ENCODE data around the gene ADGRB3.
A peak's percentile ranks its signal among the peaks of the same experiment; 100 is the strongest.

Gene ADGRB3

DNA sequence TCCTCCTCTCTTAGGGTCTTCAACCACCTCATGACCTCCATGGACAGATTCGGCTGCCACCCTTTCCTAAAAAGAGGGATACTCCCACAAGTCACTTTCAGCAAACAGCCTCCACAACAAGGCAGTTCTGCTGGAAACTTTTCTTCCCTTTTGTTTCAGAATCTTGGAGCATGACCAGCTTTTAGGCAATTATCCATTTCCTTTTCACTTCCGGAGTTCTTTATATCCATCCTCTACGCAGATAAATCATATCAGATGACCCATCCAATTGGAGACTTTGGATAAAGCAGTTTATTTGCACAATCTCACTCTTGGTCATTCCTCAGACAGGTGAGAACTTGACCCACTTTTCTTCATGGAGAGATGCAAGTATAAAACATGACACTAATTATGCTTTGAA lies 763.2 kb downstream of the ADGRB3 start:
- Histone ChIP-seq H3K27ac (replicated peaks; ENCODE audit: low read length) (no peak overlapping the region), H3K14ac (ENCODE audit: low read length) (no peak overlapping the region), H3K9me3 (replicated peaks in 1 of 2; ENCODE audit: control insufficient read depth in 2 of 2, insufficient read depth in 1 of 2, low read depth in 1 of 2, low read length in 2 of 2) (no peaks in the 10 kb centered on the region), H3K4ac (ENCODE audit: low read length) (no peak overlapping the region), H3K36me3 (replicated peaks in 1 of 2; ENCODE audit: control insufficient read depth in 2 of 2, insufficient read depth in 2 of 2, low read length in 2 of 2) (no peaks in the 10 kb centered on the region), H3K23ac (ENCODE audit: low read depth, low read length, poor library complexity) (no peak overlapping the region), H3K4me1 (ENCODE audit: control insufficient read depth in 2 of 2, insufficient read depth in 1 of 2, low read depth in 1 of 2, low read length in 2 of 2) (no peaks in the 10 kb centered on the region), H3K18ac (ENCODE audit: low read length) (no peak overlapping the region), H3K4me3 (ENCODE audit: low read length in 2 of 2) (no peak overlapping the region), H2BK120ac (ENCODE audit: low read depth, low read length) (no peak overlapping the region), H2BK12ac (ENCODE audit: low read length) (no peak overlapping the region), H4K8ac (ENCODE audit: low read depth, low read length) (no peak overlapping the region), H4K91ac (ENCODE audit: low read depth, low read length, poor library complexity) (no peak overlapping the region), H2AFZ (ENCODE audit: low read length) (no peak overlapping the region), H3K4me2 (ENCODE audit: insufficient read depth, low read length, poor library complexity, severe bottlenecking) (no peak overlapping the region), H3K27me3 (ENCODE audit: control insufficient read depth in 3 of 3, insufficient read depth in 3 of 3, low read depth in 1 of 3, low read length in 3 of 3) (no peaks in the 10 kb centered on the region), H3K9ac (ENCODE audit: low read depth, low read length, poor library complexity) (no peak overlapping the region), H3K79me1 (ENCODE audit: low read depth, low read length) (no peaks in the 10 kb centered on the region), H2BK5ac (ENCODE audit: low read length) (no peak overlapping the region), H2AK5ac (ENCODE audit: low read depth, low read length) (no peak overlapping the region), H2BK15ac (ENCODE audit: low read length) (no peak overlapping the region)
- no peak for DNase-seq (ENCODE audit: low spot score)
- no CpG with 5 or more reads among the region's 3 CpGs for WGBS, 2 donors (ENCODE audit: extremely low coverage in 2 of 2, insufficient read length in 2 of 2, insufficient replicate concordance in 1 of 2)

DNA sequence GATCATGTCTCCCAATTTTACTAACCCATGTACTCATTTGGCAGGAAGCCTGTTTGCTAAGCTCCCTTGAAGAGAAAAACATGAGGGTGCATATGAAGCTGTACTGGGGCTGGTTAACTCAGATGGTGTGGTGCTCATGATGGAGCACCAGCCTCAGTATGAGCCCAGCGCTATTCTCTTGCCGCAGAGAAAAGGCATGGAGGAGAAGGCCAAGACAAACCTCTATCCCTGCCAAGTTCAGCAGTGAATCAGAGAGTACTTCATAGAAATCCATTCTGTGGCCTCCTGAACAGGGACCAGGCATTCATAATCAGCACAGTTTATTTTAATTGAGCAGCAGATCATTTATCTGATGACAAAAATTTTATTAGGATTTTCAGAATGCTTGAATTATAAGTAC lies 763.6 kb downstream of the ADGRB3 start:
- H3K9ac ChIP-seq (ENCODE audit: low read depth, low read length, poor library complexity), result no peak overlapping the region
- H2BK120ac ChIP-seq (ENCODE audit: low read depth, low read length), result no peak overlapping the region
- H3K36me3 ChIP-seq (replicated peaks in 1 of 2; ENCODE audit: control insufficient read depth in 2 of 2, insufficient read depth in 2 of 2, low read length in 2 of 2), result no peaks in the 10 kb centered on the region
- H3K4me1 ChIP-seq (ENCODE audit: control insufficient read depth in 2 of 2, insufficient read depth in 1 of 2, low read depth in 1 of 2, low read length in 2 of 2), result no peaks in the 10 kb centered on the region
- H3K14ac ChIP-seq (ENCODE audit: low read length), result no peak overlapping the region
- H2AFZ ChIP-seq (ENCODE audit: low read length), result no peak overlapping the region
- H3K27ac ChIP-seq (replicated peaks; ENCODE audit: low read length), result no peak overlapping the region
- no peak overlapping the region for H3K4ac ChIP-seq (ENCODE audit: low read length)
- H3K4me3 ChIP-seq (ENCODE audit: low read length in 2 of 2), result no peak overlapping the region
- no peaks in the 10 kb centered on the region for H3K27me3 ChIP-seq (ENCODE audit: control insufficient read depth in 3 of 3, insufficient read depth in 3 of 3, low read depth in 1 of 3, low read length in 3 of 3)
- no peak overlapping the region for H2AK5ac ChIP-seq (ENCODE audit: low read depth, low read length)
- DNase-seq (ENCODE audit: low spot score), result no peak
- whole genome bisulfite sequencing, 2 donors (ENCODE audit: extremely low coverage in 2 of 2, insufficient read length in 2 of 2, insufficient replicate concordance in 1 of 2), result no CpG with 5 or more reads among the region's 2 CpGs
- H3K9me3 ChIP-seq (replicated peaks in 1 of 2; ENCODE audit: control insufficient read depth in 2 of 2, insufficient read depth in 1 of 2, low read depth in 1 of 2, low read length in 2 of 2), result no peaks in the 10 kb centered on the region
- H4K8ac ChIP-seq (ENCODE audit: low read depth, low read length), result no peak overlapping the region
- H2BK15ac ChIP-seq (ENCODE audit: low read length), result no peak overlapping the region
- no peak overlapping the region for H3K4me2 ChIP-seq (ENCODE audit: insufficient read depth, low read length, poor library complexity, severe bottlenecking)
- no peaks in the 10 kb centered on the region for H3K79me1 ChIP-seq (ENCODE audit: low read depth, low read length)
- H2BK5ac ChIP-seq (ENCODE audit: low read length), result no peak overlapping the region
- H3K23ac ChIP-seq (ENCODE audit: low read depth, low read length, poor library complexity), result no peak overlapping the region
- no peak overlapping the region for H4K91ac ChIP-seq (ENCODE audit: low read depth, low read length, poor library complexity)
- H2BK12ac ChIP-seq (ENCODE audit: low read length), result no peak overlapping the region
- H3K18ac ChIP-seq (ENCODE audit: low read length), result no peak overlapping the region

DNA sequence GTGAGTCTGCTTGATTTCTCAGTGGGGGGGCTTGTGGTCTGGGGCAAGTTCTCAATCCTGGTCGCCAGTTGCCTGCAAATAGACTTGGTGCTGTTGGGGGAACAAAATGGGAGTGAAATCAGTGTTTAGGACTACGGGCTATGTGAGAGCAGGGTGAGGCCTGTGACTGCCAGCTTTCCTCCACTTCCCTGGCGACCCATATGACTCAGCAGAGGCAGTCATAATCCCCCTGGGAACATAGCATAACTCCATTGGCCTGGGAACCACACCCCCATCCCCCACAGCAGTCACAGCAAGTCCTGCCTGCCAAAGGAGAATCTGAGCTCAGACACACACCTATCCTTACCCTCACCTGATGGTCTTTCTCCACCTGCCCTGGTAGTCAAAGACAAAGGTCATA lies 773.8 kb downstream of the ADGRB3 start:
- DNase-seq (ENCODE audit: low spot score), result no peak
- no CpG with 5 or more reads among the region's 3 CpGs for WGBS, 2 donors (ENCODE audit: extremely low coverage in 2 of 2, insufficient read length in 2 of 2, insufficient replicate concordance in 1 of 2)
- no peak overlapping the region for H3K27ac ChIP-seq (replicated peaks; ENCODE audit: low read length)

DNA sequence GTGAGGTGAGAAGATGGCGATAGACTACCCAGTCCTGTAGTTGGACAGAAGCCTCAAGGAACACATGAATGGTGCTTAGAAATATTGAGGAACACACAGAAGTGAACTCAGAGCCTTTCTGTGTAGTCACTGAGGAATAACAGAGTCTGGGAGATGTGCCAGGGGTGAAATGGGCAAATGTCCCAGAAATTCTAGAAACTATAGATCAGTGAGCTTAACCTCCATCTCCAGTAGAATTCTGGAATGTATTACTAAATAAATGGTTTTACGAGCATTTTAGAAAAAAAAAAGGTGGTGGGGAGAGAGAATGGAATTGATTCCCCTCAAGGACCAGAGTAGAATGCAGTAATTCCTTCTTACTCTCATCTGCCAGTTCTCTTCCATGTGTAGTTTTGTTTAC lies 781.7 kb downstream of the ADGRB3 start:
- no peaks in the 10 kb centered on the region for H3K79me1 ChIP-seq (ENCODE audit: low read depth, low read length)
- H3K4me1 ChIP-seq (ENCODE audit: control insufficient read depth in 2 of 2, insufficient read depth in 1 of 2, low read depth in 1 of 2, low read length in 2 of 2), result no peaks in the 10 kb centered on the region
- H3K4me2 ChIP-seq (ENCODE audit: insufficient read depth, low read length, poor library complexity, severe bottlenecking), result no peak overlapping the region
- H3K4ac ChIP-seq (ENCODE audit: low read length), result no peak overlapping the region
- H3K27ac ChIP-seq (replicated peaks; ENCODE audit: low read length), result no peak overlapping the region
- WGBS, 2 donors (ENCODE audit: extremely low coverage in 2 of 2, insufficient read length in 2 of 2, insufficient replicate concordance in 1 of 2), result no CpG with 5 or more reads among the region's 2 CpGs
- H3K18ac ChIP-seq (ENCODE audit: low read length), result no peak overlapping the region
- no peak overlapping the region for H2AK5ac ChIP-seq (ENCODE audit: low read depth, low read length)
- H2BK120ac ChIP-seq (ENCODE audit: low read depth, low read length), result no peak overlapping the region
- no peak overlapping the region for H3K4me3 ChIP-seq (ENCODE audit: low read length in 2 of 2)
- DNase-seq (ENCODE audit: low spot score), result no peak
- H4K91ac ChIP-seq (ENCODE audit: low read depth, low read length, poor library complexity), result no peak overlapping the region
- no peak overlapping the region for H3K23ac ChIP-seq (ENCODE audit: low read depth, low read length, poor library complexity)
- H2BK5ac ChIP-seq (ENCODE audit: low read length), result no peak overlapping the region
- H3K14ac ChIP-seq (ENCODE audit: low read length), result no peak overlapping the region
- no peak overlapping the region for H4K8ac ChIP-seq (ENCODE audit: low read depth, low read length)
- H2BK15ac ChIP-seq (ENCODE audit: low read length), result no peak overlapping the region
- H2AFZ ChIP-seq (ENCODE audit: low read length), result no peak overlapping the region
- no peaks in the 10 kb centered on the region for H3K27me3 ChIP-seq (ENCODE audit: control insufficient read depth in 3 of 3, insufficient read depth in 3 of 3, low read depth in 1 of 3, low read length in 3 of 3)
- H3K9me3 ChIP-seq (replicated peaks in 1 of 2; ENCODE audit: control insufficient read depth in 2 of 2, insufficient read depth in 1 of 2, low read depth in 1 of 2, low read length in 2 of 2), result no peaks in the 10 kb centered on the region
- no peaks in the 10 kb centered on the region for H3K36me3 ChIP-seq (replicated peaks in 1 of 2; ENCODE audit: control insufficient read depth in 2 of 2, insufficient read depth in 2 of 2, low read length in 2 of 2)
- H2BK12ac ChIP-seq (ENCODE audit: low read length), result no peak overlapping the region
- H3K9ac ChIP-seq (ENCODE audit: low read depth, low read length, poor library complexity), result no peak overlapping the region

More for the DNA sequence above, 773.8 kb downstream of the ADGRB3 start:
- Histone ChIP-seq H3K4me2 (ENCODE audit: insufficient read depth, low read length, poor library complexity, severe bottlenecking) (no peak overlapping the region), H2AK5ac (ENCODE audit: low read depth, low read length) (no peak overlapping the region), H3K4me3 (ENCODE audit: low read length in 2 of 2) (no peak overlapping the region), H2AFZ (ENCODE audit: low read length) (no peak overlapping the region), H3K4me1 (ENCODE audit: control insufficient read depth in 2 of 2, insufficient read depth in 1 of 2, low read depth in 1 of 2, low read length in 2 of 2) (no peaks in the 10 kb centered on the region), H3K9ac (ENCODE audit: low read depth, low read length, poor library complexity) (no peak overlapping the region), H3K4ac (ENCODE audit: low read length) (no peak overlapping the region), H2BK12ac (ENCODE audit: low read length) (no peak overlapping the region), H3K9me3 (replicated peaks in 1 of 2; ENCODE audit: control insufficient read depth in 2 of 2, insufficient read depth in 1 of 2, low read depth in 1 of 2, low read length in 2 of 2) (peaks cover 0 to 3% of the 10 kb centered on the region in 2 donors), H3K79me1 (ENCODE audit: low read depth, low read length) (no peaks in the 10 kb centered on the region), H3K18ac (ENCODE audit: low read length) (no peak overlapping the region), H2BK5ac (ENCODE audit: low read length) (peak overlapping the region; percentile 13), H4K8ac (ENCODE audit: low read depth, low read length) (no peak overlapping the region), H3K14ac (ENCODE audit: low read length) (peak overlapping the region; percentile 9), H3K23ac (ENCODE audit: low read depth, low read length, poor library complexity) (no peak overlapping the region), H2BK15ac (ENCODE audit: low read length) (no peak overlapping the region), H4K91ac (ENCODE audit: low read depth, low read length, poor library complexity) (no peak overlapping the region), H3K27me3 (ENCODE audit: control insufficient read depth in 3 of 3, insufficient read depth in 3 of 3, low read depth in 1 of 3, low read length in 3 of 3) (no peaks in the 10 kb centered on the region), H3K36me3 (replicated peaks in 1 of 2; ENCODE audit: control insufficient read depth in 2 of 2, insufficient read depth in 2 of 2, low read length in 2 of 2) (no peaks in the 10 kb centered on the region), H2BK120ac (ENCODE audit: low read depth, low read length) (no peak overlapping the region)

Measured in neuronal stem cell (in vitro differentiated cells).